Activated gamma-delta T cell treated with Interleukin-2 at 50 U/mL for 16 hours (primary cell): Measurements from ENCODE around the gene ADCY1.
"Not testable (repeated sequence)": the region's sequence is repeated elsewhere in the genome, so short reads cannot be mapped to it uniquely, and the experiment has no call there.

ENCODE experiments used
- DNase-seq: peaks from one replicate; pipeline ENCODE4 v3.0.0-alpha.2; 2020

ADCY1 gene

DNA sequence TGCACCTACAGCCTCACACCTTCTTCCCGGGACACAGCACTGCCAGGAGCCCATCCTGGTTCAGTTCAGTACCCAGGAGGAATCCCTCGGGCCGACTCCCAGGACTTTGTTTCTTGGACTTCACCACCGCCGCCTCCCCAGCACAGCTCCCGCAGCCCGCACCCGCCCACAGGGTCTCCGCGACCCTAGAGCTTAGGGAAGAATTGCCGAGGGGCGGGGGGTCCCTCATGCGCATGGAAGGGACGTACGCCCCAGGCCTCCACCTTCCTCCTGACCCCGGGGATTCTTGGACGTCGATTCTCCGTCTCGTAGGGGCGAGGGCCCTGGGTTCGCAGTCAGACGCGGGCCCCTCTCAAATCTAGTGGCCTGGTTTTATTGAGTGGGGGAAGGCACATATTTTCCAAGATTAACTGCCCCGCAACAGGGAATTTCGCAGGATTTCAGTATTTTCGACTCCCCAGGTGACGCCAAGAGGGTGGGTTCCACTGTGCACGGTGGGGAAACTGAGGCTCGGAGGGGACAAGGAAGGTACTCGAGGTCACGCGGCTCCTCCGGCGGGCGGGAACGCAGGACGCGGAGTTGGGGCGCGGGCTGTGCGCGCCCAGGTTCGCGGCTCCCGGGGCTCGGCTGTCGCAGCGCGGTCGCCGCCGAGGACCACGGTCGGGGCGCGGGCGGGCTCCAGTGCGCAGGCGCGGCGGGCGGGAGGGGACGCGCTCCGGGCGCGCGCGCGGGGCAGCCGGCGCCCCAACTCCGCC lies at the start of gene ADCY1:
Gene ADCY1 (plus strand): TSS at position 708 of the 755 bp plus-strand sequence. CDS start 176 bp downstream, outside the sequence.
- no peak for DNase-seq

GRCh38 chr7:45524445-45524844 lies 49.7 kb upstream of the ADCY1 start:
- DNase-seq, result no peak

DNA sequence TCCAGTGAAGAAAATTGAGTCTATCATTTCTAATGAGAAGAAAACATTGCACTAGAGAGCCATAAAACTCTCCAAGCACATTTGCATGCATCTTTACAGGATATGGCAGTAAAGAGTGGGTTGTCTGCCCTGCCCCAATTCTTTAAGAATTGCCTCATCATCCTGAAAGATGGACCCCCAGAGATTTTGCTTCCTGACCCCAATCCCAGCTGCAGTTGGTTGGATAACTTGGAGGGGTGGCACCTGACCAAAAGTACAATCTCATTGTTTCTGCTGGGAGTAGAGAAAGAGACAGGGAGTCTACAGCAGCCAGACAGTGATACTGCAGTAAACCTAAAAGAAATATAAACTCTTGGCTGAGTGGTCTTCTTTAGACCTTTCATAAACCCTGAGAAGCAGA lies 49.1 kb upstream of the ADCY1 start:
- DNase-seq, result no peak

- DNase-seq, result no peak
Measured at GRCh38 chr7:45543473-45543872, 30.7 kb upstream of the ADCY1 start.

- not testable (repeated sequence) for DNase-seq
Measured at GRCh38 chr7:45545105-45545710, 29.0 kb upstream of the ADCY1 start.

DNA sequence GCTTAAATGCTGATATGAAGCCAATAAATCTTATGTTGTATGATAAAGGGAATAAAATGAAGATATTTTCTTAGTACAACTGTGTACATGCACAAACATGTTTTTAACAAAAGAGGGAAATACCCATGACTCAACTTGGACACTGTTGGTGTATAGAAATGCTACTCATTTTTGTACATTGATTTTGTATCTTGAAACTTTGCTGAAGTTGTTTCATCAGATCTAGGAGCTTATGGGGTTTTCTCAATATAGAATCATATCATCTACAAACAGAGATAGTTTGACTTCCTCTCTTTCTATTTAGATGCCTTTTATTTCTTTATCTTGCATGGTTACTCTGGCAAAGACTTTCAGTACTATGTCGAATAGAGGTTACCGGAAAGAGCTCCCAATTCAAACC lies 25.3 kb upstream of the ADCY1 start:
- not testable (repeated sequence) for DNase-seq

DNA sequence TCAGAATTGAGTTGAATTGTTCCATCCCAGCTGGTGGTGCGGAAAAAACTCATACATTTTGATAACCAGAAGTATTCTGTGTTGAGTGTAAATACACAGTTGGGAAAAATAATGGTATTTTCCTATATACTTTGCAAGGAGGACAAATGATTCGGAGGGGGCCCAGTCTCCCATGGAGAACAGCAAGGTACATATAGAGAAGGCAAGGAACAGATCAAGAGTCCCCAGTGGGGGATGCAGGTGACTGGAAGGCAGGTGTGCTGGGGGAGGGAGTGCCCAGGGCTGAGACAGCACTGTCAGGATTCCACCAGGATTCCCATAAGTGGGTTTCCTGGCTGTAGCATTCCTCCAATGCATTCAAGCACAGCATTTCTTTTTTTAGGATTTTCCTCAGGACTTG lies 10.8 kb upstream of the ADCY1 start:
- no peak for DNase-seq

- no peak for DNase-seq
Measured at GRCh38 chr7:45563941-45564461, 10.2 kb upstream of the ADCY1 start.

GRCh38 chr7:45564485-45564884 lies 9.7 kb upstream of the ADCY1 start:
- DNase-seq, result no peak

- no peak for DNase-seq
Measured at GRCh38 chr7:45564886-45565455, 9.2 kb upstream of the ADCY1 start.

DNA sequence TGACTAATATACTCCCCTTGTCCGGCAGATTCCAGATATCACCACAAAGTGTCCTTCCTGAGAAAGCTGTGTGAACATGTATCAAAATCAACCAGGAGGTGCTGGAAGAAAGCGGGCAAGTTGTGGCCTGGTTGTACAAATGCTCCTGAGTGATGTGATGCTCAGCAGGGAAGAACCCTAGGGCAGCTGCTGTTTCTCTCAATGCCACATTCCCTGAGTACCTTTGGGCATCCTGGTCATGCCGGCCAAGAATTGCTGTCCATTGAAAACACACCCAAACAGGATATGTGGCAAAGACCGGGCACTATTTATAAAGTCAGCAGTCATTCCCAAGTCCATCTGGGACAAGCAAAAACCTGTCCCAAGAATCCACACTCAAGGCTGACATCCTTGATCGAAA lies 7.8 kb upstream of the ADCY1 start:
- DNase-seq, result no peak

- DNase-seq, result no peak
Measured at GRCh38 chr7:45566961-45567360, 7.2 kb upstream of the ADCY1 start.

DNA sequence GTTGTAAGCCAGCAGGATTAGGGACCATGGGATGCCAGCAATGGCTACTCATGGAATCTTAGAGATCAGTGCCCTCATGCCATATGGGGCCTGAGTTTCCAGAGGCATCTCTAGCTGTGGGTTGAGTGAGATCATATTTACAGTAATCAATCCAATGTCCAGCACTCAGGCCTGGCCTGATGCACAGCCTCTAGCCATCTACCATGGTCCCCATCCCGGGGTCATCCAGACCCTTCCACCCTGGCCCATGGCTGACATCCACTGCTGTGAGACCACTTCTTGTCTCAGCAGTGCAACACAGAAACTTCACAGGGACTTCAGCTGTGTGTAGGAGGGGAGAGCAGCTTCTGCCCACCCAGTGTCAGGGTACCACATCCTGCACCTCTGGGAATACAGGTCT lies 6.5 kb upstream of the ADCY1 start:
- no peak for DNase-seq

GRCh38 chr7:45568536-45569289 lies 5.5 kb upstream of the ADCY1 start:
- no peak for DNase-seq

- no peak for DNase-seq
Measured at GRCh38 chr7:45569290-45569685, 4.9 kb upstream of the ADCY1 start.

DNA sequence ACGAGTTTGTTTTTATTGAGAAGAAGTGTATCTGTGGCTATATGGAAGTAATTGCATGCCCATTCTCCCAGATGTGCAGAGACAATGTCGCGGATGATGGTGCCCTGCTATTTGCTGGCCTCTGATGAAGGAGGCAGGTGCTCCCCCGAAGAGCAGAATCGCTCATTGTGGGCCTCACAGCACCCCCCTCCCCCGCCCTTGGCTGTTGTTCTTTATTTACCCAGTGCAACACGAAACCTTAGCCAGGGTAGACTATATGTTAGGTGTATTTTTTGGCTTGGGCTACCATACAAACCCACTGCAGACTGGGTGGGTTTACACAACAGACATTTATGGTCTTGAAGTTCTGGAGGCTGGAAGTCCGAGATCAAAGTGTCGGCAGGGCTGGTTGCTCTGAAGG lies 3.4 kb upstream of the ADCY1 start:
- DNase-seq, result no peak

DNA sequence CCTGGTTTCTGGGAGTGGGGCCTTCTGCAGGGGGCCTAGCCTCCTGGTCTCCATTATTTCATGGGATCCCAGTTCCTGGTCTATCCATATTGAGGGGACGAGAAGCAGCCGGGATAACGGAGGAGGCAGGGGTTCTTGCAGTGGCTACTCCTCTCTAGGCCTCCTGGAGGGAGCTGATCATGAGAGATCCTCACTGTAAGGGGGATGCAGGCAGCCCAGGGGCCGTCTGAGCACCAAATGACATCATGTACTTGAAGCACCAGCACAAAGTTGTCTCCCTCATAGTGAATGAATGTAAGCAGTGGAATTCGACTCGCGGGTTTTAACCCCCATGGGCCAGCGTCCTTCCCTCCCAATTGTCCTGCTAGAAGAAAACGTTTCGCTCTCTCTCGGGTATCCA lies 964 bp upstream of the ADCY1 start:
- DNase-seq, result no peak

- no peak for DNase-seq
Measured at GRCh38 chr7:45574416-45574668, 174 bp downstream of the ADCY1 start.

GRCh38 chr7:45574669-45575500 lies 717 bp downstream of the ADCY1 start:
- no peak for DNase-seq

DNA sequence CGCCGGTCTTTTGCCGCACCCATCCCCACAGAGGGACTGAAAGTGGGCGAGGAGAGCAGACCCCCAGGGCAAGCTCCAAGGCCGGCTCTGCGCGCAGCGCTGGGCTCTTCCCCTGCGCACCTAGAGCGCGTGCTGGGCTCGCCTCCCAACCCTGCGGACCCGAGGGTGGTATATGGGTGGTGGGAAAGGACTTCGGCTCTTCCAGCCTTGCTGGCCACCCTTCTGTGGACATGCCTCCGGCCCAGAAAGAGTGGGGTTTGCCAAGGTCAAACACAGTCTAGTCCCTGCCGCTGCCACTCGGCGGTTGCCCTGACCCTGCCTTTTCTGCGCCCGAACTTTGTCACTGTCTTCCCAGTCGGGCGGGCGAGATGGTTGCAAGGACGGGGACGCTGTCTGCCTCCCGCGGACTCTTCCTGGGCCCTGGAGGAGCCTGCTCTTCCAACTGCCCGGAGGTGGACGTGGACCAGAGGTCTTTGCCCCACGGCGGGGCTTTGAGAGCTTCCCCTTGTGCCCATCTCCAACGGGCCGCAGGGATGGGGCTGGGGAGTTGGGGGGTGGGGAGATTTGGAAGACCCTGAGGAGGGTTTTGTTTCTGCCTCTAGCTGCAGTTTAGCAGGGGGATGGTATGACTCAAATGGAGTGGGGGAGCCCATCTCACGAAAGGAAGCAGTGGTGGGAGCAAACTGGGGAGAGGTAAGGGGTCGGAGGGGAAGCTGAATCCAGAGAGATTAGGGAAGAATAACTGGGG lies 1.5 kb downstream of the ADCY1 start:
- DNase-seq, result no peak

GRCh38 chr7:45576249-45576929 lies 2.2 kb downstream of the ADCY1 start:
- no peak for DNase-seq
